Chondrocyte (in vitro differentiated cells): ENCODE results near the gene SHLD3. TPM values are rescaled to one million over a fixed set of nuclear protein-coding genes. Genes with fewer than 3 reads are reported as not detected.
"Not testable (repeated sequence)": the region's sequence is repeated elsewhere in the genome, so short reads cannot be mapped to it uniquely, and the experiment has no call there.

ENCODE experiments used
- DNase-seq: peaks from one replicate; pipeline ENCODE4 v3.0.0; 2021; ENCODE audit warnings: mixed read lengths, low spot score
- H3K27ac Mint-ChIP-seq: one replicate; pipeline ENCODE4 v1.8.0; 2021; ENCODE audit warnings: mild to moderate bottlenecking, moderate library complexity, mixed read lengths; ENCODE audit not compliant: unreplicated experiment
- H3K27me3 Mint-ChIP-seq: 2 replicates; pipeline ENCODE4 v1.8.0; 2021; ENCODE audit warnings: low read depth, mixed read lengths
- H3K36me3 Mint-ChIP-seq: 2 replicates; pipeline ENCODE4 v1.8.0; 2021; ENCODE audit warnings: low read depth, mixed read lengths
- H3K4me1 Mint-ChIP-seq: 2 replicates; pipeline ENCODE4 v1.8.0; 2021; ENCODE audit warnings: low read depth, mild to moderate bottlenecking, mixed read lengths
- H3K4me3 Mint-ChIP-seq: one replicate; pipeline ENCODE4 v1.8.0; 2021; ENCODE audit warnings: mild to moderate bottlenecking, moderate library complexity, mixed read lengths; ENCODE audit not compliant: unreplicated experiment
- H3K9me3 Mint-ChIP-seq: 2 replicates; pipeline ENCODE4 v1.8.0; 2021; ENCODE audit warnings: low read depth, mixed read lengths
- total RNA-seq: library from RNA; stranded (reverse); gene quantifications from 3 replicates; pipeline ENCODE4 v1.2.1, GENCODE V29; 2021
- TF ChIP-seq, protein P1 (sequence below): fragments of 200-600 bp; sonication (generic); IDR thresholded peaks from 2 replicates; pipeline ENCODE4 v1.5.0; 2021; ENCODE audit warnings: antibody characterized with exemption, mild to moderate bottlenecking, moderate library complexity

SHLD3 gene
- total RNA-seq, 1 donor from 2014 or later = 2.2 TPM

DNA sequence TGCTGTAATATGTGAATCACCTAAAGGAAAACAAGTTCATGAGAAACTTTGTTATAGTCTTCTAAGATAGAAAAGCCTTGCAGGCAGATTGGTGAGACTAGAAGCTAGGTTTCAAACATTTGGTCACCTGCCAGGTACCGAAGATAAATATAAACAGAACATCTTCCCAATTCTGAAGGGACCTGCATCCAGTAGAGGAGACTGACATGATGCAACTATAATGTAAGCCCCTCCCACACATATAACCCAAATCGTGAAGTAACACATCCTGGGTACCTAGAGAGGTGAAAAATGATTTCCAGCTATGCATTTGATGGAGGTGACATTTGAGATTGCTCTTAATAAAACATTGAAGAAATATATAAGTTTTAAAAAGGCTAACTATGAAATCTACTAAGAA is 29.9 kb downstream of the SHLD3 start:
- H3K36me3 Mint-ChIP-seq = peaks cover 9% of the 10 kb centered on the region
- H3K27ac Mint-ChIP-seq = no peak overlapping the region
- H3K4me1 Mint-ChIP-seq = no peaks in the 10 kb centered on the region
- TF ChIP-seq, protein P1, sequence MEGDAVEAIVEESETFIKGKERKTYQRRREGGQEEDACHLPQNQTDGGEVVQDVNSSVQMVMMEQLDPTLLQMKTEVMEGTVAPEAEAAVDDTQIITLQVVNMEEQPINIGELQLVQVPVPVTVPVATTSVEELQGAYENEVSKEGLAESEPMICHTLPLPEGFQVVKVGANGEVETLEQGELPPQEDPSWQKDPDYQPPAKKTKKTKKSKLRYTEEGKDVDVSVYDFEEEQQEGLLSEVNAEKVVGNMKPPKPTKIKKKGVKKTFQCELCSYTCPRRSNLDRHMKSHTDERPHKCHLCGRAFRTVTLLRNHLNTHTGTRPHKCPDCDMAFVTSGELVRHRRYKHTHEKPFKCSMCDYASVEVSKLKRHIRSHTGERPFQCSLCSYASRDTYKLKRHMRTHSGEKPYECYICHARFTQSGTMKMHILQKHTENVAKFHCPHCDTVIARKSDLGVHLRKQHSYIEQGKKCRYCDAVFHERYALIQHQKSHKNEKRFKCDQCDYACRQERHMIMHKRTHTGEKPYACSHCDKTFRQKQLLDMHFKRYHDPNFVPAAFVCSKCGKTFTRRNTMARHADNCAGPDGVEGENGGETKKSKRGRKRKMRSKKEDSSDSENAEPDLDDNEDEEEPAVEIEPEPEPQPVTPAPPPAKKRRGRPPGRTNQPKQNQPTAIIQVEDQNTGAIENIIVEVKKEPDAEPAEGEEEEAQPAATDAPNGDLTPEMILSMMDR = no peak
- H3K9me3 Mint-ChIP-seq = no peaks in the 10 kb centered on the region
- H3K4me3 Mint-ChIP-seq = no peak overlapping the region
- H3K27me3 Mint-ChIP-seq = no peaks in the 10 kb centered on the region
- DNase-seq = no peak

DNA sequence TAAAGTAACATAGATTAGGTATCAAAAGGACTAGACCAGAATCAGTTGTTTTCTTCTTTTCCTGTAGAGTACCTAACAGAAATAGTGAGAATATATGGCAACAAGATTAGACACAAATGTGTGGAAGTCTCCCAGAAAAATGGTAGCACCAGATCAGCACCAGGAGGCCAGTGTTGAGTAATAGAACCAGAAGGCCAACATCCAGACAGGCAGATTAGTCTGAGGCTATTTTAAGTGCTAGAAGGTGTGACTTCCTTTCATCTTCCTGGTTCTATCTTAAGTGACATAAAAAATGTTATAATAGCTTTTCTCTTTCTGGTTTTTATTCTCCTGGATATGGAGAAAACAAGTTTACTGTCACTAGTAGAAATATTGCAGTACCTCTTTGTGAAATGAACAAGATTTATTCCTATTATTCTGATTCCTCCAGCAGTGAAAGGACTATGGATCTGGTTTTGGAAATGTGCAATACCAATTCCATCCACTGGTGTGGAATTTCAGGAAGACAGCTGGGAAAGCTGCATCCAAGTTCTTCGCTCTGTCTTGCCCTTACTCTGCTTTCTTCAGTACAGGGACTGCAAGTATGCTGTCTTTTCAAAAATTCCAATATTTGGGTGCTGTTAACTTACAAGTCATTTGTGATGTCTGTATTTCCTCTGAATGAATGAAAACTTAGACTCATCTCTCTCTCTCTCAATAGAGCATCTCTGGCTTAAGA is 39.1 kb downstream of the SHLD3 start:
- TF ChIP-seq, protein P1 = peak; percentile 71
- no peaks in the 10 kb centered on the region for H3K9me3 Mint-ChIP-seq
- no peak overlapping the region for H3K4me3 Mint-ChIP-seq
- H3K4me1 Mint-ChIP-seq = peaks cover 7% of the 10 kb centered on the region
- H3K27me3 Mint-ChIP-seq = no peaks in the 10 kb centered on the region
- H3K27ac Mint-ChIP-seq = no peak overlapping the region
- peaks cover 17% of the 10 kb centered on the region for H3K36me3 Mint-ChIP-seq
- DNase-seq = no peak

DNA sequence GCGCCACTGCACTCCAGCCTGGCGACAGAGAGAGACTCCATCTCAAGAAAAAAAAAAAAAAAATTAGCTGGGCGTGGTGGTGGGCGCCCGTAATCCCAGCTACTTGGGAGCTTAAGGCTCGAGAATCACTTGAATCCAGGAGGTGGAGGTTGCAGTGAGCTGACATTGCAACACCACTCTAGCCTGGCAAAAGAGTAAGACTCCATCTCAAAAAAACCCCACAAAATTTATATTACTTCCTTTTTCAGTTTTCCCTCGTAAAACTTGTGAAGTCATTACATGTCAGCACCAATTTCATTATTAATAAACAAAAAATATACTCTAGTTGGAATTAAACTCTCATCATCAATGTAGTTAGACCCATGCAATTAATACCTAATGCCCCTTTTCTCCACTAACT is 43.9 kb downstream of the SHLD3 start:
- DNase-seq = no peak
- no peak overlapping the region for H3K27ac Mint-ChIP-seq
- no peak overlapping the region for H3K4me3 Mint-ChIP-seq
- no peaks in the 10 kb centered on the region for H3K9me3 Mint-ChIP-seq
- no peaks in the 10 kb centered on the region for H3K27me3 Mint-ChIP-seq
- peaks cover 7% of the 10 kb centered on the region for H3K4me1 Mint-ChIP-seq
- TF ChIP-seq, protein P1 = no peak
- H3K36me3 Mint-ChIP-seq = peaks cover 11% of the 10 kb centered on the region

DNA sequence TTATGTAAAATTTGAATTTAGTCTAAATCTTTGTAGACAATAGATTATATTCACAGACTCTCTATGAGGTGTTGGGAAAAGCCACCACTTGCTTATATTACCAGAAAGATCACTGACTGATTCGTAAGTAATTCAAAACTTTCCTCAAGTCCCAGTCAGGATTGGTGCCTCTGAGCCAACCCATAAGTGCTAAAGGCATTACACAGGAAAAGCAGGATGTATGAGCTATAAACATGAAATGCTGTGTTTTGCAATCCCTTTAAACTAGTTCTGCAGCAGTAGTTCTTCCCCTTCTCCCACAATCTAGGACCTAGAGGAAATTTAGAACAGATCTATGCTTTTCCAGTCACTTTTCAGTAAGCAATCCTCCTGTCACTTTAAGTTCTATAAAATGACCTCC is 48.0 kb downstream of the SHLD3 start:
- Mint-ChIP-seq H3K9me3 (no peaks in the 10 kb centered on the region), H3K27me3 (no peaks in the 10 kb centered on the region), H3K27ac (no peak overlapping the region), H3K4me1 (no peaks in the 10 kb centered on the region), H3K4me3 (no peak overlapping the region), H3K36me3 (peaks cover 10% of the 10 kb centered on the region)
- no peak for DNase-seq
- TF ChIP-seq, protein P1 = no peak

DNA sequence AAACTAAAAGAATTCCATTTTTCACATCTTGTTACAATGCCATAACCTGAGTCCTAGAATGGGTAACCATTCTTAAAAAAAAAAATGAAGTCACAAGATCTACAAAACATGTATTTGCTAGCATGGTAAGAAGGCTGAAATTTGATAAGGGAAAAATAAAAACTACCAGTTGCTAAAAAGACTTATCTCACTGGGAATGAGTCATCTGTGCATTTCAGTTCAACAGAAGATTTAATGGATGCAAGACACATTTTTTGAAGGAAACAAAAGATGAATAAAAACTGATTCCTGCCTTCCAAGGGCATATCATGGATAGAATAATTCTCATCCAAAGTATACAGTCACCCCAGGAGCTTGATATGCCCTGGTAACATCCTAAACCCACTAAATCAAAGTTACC is 49.9 kb downstream of the SHLD3 start:
- H3K4me1 Mint-ChIP-seq = no peaks in the 10 kb centered on the region
- no peaks in the 10 kb centered on the region for H3K9me3 Mint-ChIP-seq
- DNase-seq = no peak
- H3K27ac Mint-ChIP-seq = no peak overlapping the region
- TF ChIP-seq, protein P1 = no peak
- H3K4me3 Mint-ChIP-seq = no peak overlapping the region
- peaks cover 16% of the 10 kb centered on the region for H3K36me3 Mint-ChIP-seq
- H3K27me3 Mint-ChIP-seq = no peaks in the 10 kb centered on the region

DNA sequence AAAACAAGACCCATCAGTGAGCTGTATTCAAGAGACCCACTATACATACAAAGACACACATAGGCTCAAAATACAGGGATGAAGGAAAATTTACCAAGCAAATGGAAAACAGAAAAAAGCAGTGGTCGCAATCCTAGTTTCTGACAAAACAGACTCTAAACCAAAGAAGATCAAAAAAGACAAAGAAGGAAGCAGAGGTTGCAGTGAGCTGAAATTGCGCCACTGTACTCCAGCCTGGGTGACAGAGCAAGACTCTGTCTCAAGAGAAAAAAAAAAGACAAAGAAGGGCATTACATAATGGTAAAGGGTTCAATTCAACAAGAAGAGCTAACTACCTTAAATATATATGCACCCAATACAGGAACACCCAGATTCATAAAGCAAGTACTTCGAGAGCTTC is 51.2 kb downstream of the SHLD3 start:
- not testable (repeated sequence) for H3K4me1 Mint-ChIP-seq, H3K9me3 Mint-ChIP-seq, H3K27ac Mint-ChIP-seq, H3K4me3 Mint-ChIP-seq, DNase-seq, H3K27me3 Mint-ChIP-seq
- peaks cover 25% of the 10 kb centered on the region for H3K36me3 Mint-ChIP-seq
